ENCODE data around the gene EXOC1.

EXOC1 gene

DNA sequence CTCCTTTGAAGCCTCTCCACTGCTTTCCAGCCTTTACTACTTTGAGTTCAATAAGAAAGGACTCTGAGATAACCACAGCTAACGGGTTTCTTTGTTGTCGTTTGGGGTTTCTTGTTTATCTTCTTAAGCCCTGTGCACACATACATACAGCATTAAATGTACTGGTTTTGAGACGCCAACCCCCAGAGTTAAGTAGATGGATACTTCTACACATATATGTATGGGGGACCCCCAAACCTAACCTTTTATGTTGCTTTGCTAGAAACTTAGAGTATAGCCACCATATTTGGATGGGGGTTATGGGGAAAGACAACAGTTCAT lies 96.0 kb downstream of the EXOC1 start:
- no peak for DNase-seq (ENCODE audit: low read depth)

DNA sequence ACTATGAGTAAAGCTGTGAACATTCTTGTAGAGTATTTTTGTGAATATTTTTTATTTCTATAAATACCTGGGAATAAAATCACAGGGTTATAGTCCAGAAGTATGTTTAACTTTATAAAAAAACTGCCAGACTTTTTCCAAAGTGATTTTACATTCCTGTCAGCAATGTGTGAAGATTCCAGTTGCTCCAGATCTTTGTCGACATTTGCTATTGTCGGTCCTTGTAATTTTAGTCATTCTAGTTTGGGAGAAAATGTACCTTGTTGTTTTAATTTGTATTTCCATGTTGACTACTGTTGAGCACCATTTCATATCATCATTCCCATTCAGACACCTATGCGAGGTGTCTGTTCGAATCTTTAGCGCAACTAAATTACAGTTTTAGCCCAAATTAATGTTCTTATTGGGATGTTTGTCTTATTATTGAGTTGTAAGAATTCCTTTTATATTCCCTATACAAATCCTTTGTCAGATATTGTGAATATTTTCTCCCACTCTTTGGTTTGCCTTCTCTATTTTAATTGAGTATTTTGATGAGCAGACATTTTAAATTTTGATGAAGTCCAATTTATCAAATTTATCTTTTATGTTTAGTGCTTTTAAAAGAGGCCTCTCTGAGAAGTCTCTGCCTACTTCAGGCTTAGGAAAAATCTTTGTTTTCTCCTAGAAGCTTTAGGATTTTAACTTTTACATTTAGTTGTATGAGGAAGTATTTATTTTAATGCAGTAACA lies 97.9 kb downstream of the EXOC1 start:
- DNase-seq (ENCODE audit: low read depth) = no peak

Measured in stromal cell of bone marrow (primary cell).